K562 (cell line): ENCODE data around the gene IDNK. TPM values are rescaled to one million over a fixed set of nuclear protein-coding genes. Genes with fewer than 3 reads are reported as not detected.

ENCODE experiments used
- CCAR2 ChIP-seq: fragments of 200-400 bp; formaldehyde crosslinking; IDR thresholded peaks from 2 replicates; pipeline ENCODE4 v1.6.1; 2017; ENCODE audit warnings: mild to moderate bottlenecking, low read depth, low read length
- CREM ChIP-seq: IDR thresholded peaks from 2 replicates; pipeline ENCODE4 v1.6.1; 2014; ENCODE audit warnings: antibody characterized with exemption, low read depth
- CTCF ChIP-seq, 3 experiments: IDR thresholded peaks in 2 of 3; conservative IDR thresholded peaks in 1 of 3; 2 replicates each; pipeline ENCODE4 v1.5.1; 2011 to 2012; ENCODE audit warnings: low read length in 3 of 3, mild to moderate bottlenecking in 3 of 3, control low read depth in 2 of 3, improper control_type of control experiment in 1 of 3, inconsistent platforms in 1 of 3, low read depth in 1 of 3, mixed read lengths in 1 of 3, moderate library complexity in 1 of 3; ENCODE audit not compliant: insufficient read depth in 2 of 3
- DNMT1 ChIP-seq: fragments of 450-650 bp; IDR thresholded peaks from 2 replicates; pipeline ENCODE4 v1.6.1; 2016; ENCODE audit warnings: antibody characterized with exemption, mild to moderate bottlenecking
- FIP1L1 ChIP-seq: fragments of 200-400 bp; formaldehyde crosslinking; IDR thresholded peaks from 2 replicates; pipeline ENCODE4 v1.6.1; 2018; ENCODE audit warnings: mild to moderate bottlenecking, low read depth, low read length; ENCODE audit not compliant: poor library complexity, severe bottlenecking
- JUN ChIP-seq, 2 experiments: sonication (generic) in 1 of 2; formaldehyde crosslinking in 1 of 2; IDR thresholded peaks; 2 replicates each; pipeline versions ENCODE4 v1.6.1 to v1.8.0; 2012 to 2022; ENCODE audit warnings: borderline replicate concordance in 2 of 2, mild to moderate bottlenecking in 2 of 2, improper control_type of control experiment in 1 of 2, low read depth in 1 of 2, low read length in 1 of 2, missing genetic modification reagents in 1 of 2
- KLF1 ChIP-seq: fragments of 450-650 bp; IDR thresholded peaks from 2 replicates; pipeline ENCODE4 v1.6.1; 2016; ENCODE audit warnings: missing genetic modification characterization, missing compliant biosample characterization
- NFIC ChIP-seq: fragments of 450-650 bp; IDR thresholded peaks from 2 replicates; pipeline ENCODE4 v1.6.1; 2017; ENCODE audit warnings: mild to moderate bottlenecking, inconsistent platforms
- RBFOX2 ChIP-seq: fragments of 200-400 bp; formaldehyde crosslinking; IDR thresholded peaks from 2 replicates; pipeline ENCODE4 v1.6.1; 2017; ENCODE audit warnings: low read depth, mild to moderate bottlenecking, low read length, moderate library complexity
- TRIM24 ChIP-seq, 2 experiments: fragments of 450-650 bp; IDR thresholded peaks; 2 replicates each; pipeline ENCODE4 v1.6.1; 2016
- polyA plus RNA-seq, 8 experiments: library from polyadenylated mRNA; depleted of rRNA in 4 of 8; stranded (reverse) in 5 of 8; unstranded in 3 of 8; fragments of >200 nt; fragmentation: Nextera tagmentation in 2 of 8; fragmentation: Illumina TruSeq in 1 of 8; extraction: Ambion mirVana in 2 of 8; extraction: Trizol in 1 of 8; gene quantifications; 2 replicates each; pipeline versions ENCODE4 v1.2.1 to v1.2.3, GENCODE V29; 2011 to 2014; ENCODE audit warnings: inconsistent platforms in 1 of 8, missing spikeins in 1 of 8
- total RNA-seq, 7 experiments: library from RNA; depleted of rRNA in 6 of 7; stranded (reverse); fragments of >200 nt in 6 of 7; fragmentation: Illumina TruSeq in 2 of 7; extraction: Trizol in 2 of 7; gene quantifications; 2 replicates each; pipeline versions ENCODE4 v1.2.1 to v1.2.3, GENCODE V29; 2011 to 2021; ENCODE audit warnings: low replicate concordance in 1 of 7
- TF ChIP-seq, protein P1 (sequence below), 2 experiments: fragments of 450-650 bp; conservative IDR thresholded peaks; 2 replicates each; pipeline ENCODE4 v1.6.1; 2017; ENCODE audit warnings: mild to moderate bottlenecking in 2 of 2, moderate library complexity in 2 of 2

The IDNK gene
- total and polyA plus RNA-seq, 9 of the 15 experiments (the other 6 are each of a cell fraction or from before 2014, with no cell fraction given): 0.41 to 1.1 (median 0.55) TPM

GRCh38 chr9:83622939-83623678 lies at the start of gene IDNK (continued):
- TF ChIP-seq RBFOX2 (peak; percentile 90), DNMT1 (no peak), CREM (peak; percentile 48; the same call in 1 of the 2 replicates), NFIC (peak; percentile 17; the same call in 1 of the 2 replicates), CTCF (IDR thresholded peaks at IDR 0.05 in 2 of 3, conservative IDR thresholded peaks at IDR 0.05 in 1 of 3; ENCODE audit: insufficient read depth in 2 of 3, low read depth in 1 of 3, low read length in 3 of 3) (no peak), JUN (IDR thresholded peaks at IDR 0.05; ENCODE audit: borderline replicate concordance, low read depth, low read length) (no peak), JUN (CRISPR knock-in tag; IDR thresholded peaks at IDR 0.05; ENCODE audit: borderline replicate concordance) (no peak), TRIM24 (IDR thresholded peaks at IDR 0.05) (no peak), KLF1 (tag) (peak; percentile 15; the same call in 1 of the 2 replicates), FIP1L1 (peak; percentile 34), CCAR2 (no peak)
- TF ChIP-seq, protein P1, sequence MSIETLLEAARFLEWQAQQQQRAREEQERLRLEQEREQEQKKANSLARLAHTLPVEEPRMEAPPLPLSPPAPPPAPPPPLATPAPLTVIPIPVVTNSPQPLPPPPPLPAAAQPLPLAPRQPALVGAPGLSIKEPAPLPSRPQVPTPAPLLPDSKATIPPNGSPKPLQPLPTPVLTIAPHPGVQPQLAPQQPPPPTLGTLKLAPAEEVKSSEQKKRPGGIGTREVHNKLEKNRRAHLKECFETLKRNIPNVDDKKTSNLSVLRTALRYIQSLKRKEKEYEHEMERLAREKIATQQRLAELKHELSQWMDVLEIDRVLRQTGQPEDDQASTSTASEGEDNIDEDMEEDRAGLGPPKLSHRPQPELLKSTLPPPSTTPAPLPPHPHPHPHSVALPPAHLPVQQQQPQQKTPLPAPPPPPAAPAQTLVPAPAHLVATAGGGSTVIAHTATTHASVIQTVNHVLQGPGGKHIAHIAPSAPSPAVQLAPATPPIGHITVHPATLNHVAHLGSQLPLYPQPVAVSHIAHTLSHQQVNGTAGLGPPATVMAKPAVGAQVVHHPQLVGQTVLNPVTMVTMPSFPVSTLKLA (conservative IDR thresholded peaks at IDR 0.05): no peak
